ENCODE data around the gene JAZF1.

The JAZF1 gene

DNA sequence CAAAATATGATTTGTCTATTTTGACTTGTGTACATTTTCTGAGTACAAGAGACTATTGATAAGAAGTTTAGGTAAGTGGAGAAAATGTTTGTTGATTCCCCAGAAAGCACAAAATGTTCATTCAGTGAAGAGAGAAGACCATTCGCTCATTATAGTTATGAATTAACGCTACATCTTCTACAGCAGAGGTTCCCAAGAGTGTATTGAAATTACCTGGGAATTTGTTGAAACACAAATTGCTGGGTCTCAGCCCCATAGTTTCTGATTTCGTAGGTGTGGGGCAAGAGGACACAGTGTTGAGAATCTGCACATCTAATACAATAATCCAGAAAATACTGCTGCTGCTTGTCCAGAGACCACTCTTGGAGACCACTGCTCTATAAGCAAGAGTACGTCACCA lies 24.2 kb downstream of the JAZF1 start:
- DNase-seq (ENCODE audit: low read depth in 1 of 2, low spot score in 1 of 2) = no peak
- Histone ChIP-seq H3K27me3 (ENCODE audit: insufficient read depth, poor library complexity, severe bottlenecking) (no peaks in the 10 kb centered on the region), H3K27ac (replicated peaks) (no peak overlapping the region), H3K4me3 (replicated peaks; ENCODE audit: insufficient read depth, low read length) (no peak overlapping the region)
- TF ChIP-seq, protein P1, sequence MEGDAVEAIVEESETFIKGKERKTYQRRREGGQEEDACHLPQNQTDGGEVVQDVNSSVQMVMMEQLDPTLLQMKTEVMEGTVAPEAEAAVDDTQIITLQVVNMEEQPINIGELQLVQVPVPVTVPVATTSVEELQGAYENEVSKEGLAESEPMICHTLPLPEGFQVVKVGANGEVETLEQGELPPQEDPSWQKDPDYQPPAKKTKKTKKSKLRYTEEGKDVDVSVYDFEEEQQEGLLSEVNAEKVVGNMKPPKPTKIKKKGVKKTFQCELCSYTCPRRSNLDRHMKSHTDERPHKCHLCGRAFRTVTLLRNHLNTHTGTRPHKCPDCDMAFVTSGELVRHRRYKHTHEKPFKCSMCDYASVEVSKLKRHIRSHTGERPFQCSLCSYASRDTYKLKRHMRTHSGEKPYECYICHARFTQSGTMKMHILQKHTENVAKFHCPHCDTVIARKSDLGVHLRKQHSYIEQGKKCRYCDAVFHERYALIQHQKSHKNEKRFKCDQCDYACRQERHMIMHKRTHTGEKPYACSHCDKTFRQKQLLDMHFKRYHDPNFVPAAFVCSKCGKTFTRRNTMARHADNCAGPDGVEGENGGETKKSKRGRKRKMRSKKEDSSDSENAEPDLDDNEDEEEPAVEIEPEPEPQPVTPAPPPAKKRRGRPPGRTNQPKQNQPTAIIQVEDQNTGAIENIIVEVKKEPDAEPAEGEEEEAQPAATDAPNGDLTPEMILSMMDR (IDR thresholded peaks at IDR 0.05; ENCODE audit: insufficient read depth, low read length) = no peak
- TF ChIP-seq, protein P2, sequence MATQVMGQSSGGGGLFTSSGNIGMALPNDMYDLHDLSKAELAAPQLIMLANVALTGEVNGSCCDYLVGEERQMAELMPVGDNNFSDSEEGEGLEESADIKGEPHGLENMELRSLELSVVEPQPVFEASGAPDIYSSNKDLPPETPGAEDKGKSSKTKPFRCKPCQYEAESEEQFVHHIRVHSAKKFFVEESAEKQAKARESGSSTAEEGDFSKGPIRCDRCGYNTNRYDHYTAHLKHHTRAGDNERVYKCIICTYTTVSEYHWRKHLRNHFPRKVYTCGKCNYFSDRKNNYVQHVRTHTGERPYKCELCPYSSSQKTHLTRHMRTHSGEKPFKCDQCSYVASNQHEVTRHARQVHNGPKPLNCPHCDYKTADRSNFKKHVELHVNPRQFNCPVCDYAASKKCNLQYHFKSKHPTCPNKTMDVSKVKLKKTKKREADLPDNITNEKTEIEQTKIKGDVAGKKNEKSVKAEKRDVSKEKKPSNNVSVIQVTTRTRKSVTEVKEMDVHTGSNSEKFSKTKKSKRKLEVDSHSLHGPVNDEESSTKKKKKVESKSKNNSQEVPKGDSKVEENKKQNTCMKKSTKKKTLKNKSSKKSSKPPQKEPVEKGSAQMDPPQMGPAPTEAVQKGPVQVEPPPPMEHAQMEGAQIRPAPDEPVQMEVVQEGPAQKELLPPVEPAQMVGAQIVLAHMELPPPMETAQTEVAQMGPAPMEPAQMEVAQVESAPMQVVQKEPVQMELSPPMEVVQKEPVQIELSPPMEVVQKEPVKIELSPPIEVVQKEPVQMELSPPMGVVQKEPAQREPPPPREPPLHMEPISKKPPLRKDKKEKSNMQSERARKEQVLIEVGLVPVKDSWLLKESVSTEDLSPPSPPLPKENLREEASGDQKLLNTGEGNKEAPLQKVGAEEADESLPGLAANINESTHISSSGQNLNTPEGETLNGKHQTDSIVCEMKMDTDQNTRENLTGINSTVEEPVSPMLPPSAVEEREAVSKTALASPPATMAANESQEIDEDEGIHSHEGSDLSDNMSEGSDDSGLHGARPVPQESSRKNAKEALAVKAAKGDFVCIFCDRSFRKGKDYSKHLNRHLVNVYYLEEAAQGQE (IDR thresholded peaks at IDR 0.05; ENCODE audit: insufficient replicate concordance, low read depth) = no peak
- TF ChIP-seq SPI1 (IDR thresholded peaks at IDR 0.05; ENCODE audit: borderline replicate concordance, low read depth) (no peak), POLR2AphosphoS5 (IDR thresholded peaks at IDR 0.05; ENCODE audit: low read depth) (no peak)

- DNase-seq (ENCODE audit: low read depth in 1 of 2, low spot score in 1 of 2) = no peak
Observed at GRCh38 chr7:28155964-28156363, 24.6 kb downstream of the JAZF1 start.

DNA sequence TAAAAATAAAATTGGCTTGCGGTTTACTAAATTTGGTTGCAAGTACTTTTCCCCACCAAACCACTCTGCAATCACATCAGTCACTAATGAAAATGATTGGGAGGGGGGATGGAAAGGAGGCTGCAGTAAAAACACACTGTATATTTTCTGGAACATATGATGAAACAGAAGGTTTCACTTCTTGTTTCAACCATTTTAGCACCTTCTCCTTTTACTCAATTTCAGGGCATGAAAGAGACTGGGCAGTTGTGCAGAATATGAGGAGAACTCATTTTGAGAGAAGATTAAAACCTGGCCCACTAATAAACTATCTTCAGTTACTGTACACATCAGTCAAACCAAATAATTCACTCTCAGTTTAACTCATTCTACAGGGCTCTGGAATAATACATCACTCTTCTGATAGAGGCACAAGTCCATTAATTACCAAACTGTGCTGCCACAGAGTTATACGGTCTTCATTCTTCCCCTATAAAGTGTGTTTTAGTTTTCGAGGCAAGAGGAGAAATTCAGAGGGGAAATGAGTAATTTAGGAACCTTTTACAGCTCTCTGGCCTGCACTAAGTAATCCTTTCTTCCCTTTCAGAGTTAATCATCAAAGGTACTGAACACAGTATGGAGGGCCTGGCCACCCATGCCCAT lies 25.5 kb downstream of the JAZF1 start:
- H3K27ac ChIP-seq (replicated peaks) = no peak overlapping the region
- H3K4me3 ChIP-seq (replicated peaks; ENCODE audit: insufficient read depth, low read length) = no peak overlapping the region
- TF ChIP-seq SPI1 (IDR thresholded peaks at IDR 0.05; ENCODE audit: borderline replicate concordance, low read depth) (peak; percentile 9; the same call in 1 of the 2 replicates), GABPA (IDR thresholded peaks at IDR 0.05; ENCODE audit: low read depth) (no peak)
- DNase-seq (ENCODE audit: low read depth in 1 of 2, low spot score in 1 of 2) = peak in 1 of 2 experiments; percentile 68
- no peaks in the 10 kb centered on the region for H3K27me3 ChIP-seq (ENCODE audit: insufficient read depth, poor library complexity, severe bottlenecking)

More at GRCh38 chr7:28155964-28156363, 24.6 kb downstream of the JAZF1 start:
- H3K27me3 ChIP-seq (ENCODE audit: insufficient read depth, poor library complexity, severe bottlenecking) = no peaks in the 10 kb centered on the region
- no peak overlapping the region for H3K4me3 ChIP-seq (replicated peaks; ENCODE audit: insufficient read depth, low read length)
- TF ChIP-seq, protein P1 (IDR thresholded peaks at IDR 0.05; ENCODE audit: insufficient read depth, low read length) = no peak
- TF ChIP-seq POLR2AphosphoS5 (IDR thresholded peaks at IDR 0.05; ENCODE audit: low read depth) (no peak), SPI1 (IDR thresholded peaks at IDR 0.05; ENCODE audit: borderline replicate concordance, low read depth) (no peak)
- H3K27ac ChIP-seq (replicated peaks) = no peak overlapping the region

DNA sequence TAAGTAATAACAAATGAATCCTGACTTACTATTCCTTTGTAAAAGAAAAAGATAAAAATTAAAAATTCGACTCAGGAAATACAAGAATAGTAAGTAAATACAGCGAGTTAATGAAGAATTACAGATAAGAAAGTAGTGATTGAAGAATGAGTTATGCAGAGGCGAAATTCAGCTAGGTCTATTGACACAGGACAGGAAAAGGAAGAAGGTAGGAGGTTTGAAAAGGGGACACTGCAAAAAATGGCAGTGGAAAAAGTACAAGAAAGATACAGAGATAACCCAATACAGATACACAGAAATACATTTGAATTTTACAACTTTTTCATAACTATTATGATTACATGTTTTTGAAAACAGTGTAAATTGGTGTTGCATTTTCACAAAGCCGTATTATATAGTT lies 28.0 kb downstream of the JAZF1 start:
- Histone ChIP-seq H3K27ac (replicated peaks) (no peak overlapping the region), H3K4me3 (replicated peaks; ENCODE audit: insufficient read depth, low read length) (no peak overlapping the region), H3K27me3 (ENCODE audit: insufficient read depth, poor library complexity, severe bottlenecking) (no peaks in the 10 kb centered on the region)
- no peak for TF ChIP-seq POLR2AphosphoS5 (IDR thresholded peaks at IDR 0.05; ENCODE audit: low read depth)
- TF ChIP-seq, protein P2 (IDR thresholded peaks at IDR 0.05; ENCODE audit: insufficient replicate concordance, low read depth) = no peak
- TF ChIP-seq, protein P1 (IDR thresholded peaks at IDR 0.05; ENCODE audit: insufficient read depth, low read length) = no peak
- no peak for TF ChIP-seq SPI1 (IDR thresholded peaks at IDR 0.05; ENCODE audit: borderline replicate concordance, low read depth)
- TF ChIP-seq GABPA (IDR thresholded peaks at IDR 0.05; ENCODE audit: low read depth) = peak; percentile 73
- DNase-seq (ENCODE audit: low read depth in 1 of 2, low spot score in 1 of 2) = no peak

Measured in HL-60 (cell line).